B cell (primary cell): Measurements from ENCODE around the gene PRMT6.
"Not testable (repeated sequence)": the region's sequence is repeated elsewhere in the genome, so short reads cannot be mapped to it uniquely, and the experiment has no call there.

Source experiments
- EZH2 ChIP-seq: IDR thresholded peaks from 2 replicates; pipeline ENCODE4 v1.6.1; 2012; ENCODE audit warnings: borderline replicate concordance, low read depth, mild to moderate bottlenecking, moderate library complexity, low read length; ENCODE audit not compliant: insufficient read depth, poor library complexity, severe bottlenecking
- TF ChIP-seq, protein P1 (sequence below): fragments of 200-600 bp; IDR thresholded peaks from one replicate; pipeline ENCODE4 v1.8.0; 2022; ENCODE audit warnings: antibody characterized with exemption, mild to moderate bottlenecking

DNA sequence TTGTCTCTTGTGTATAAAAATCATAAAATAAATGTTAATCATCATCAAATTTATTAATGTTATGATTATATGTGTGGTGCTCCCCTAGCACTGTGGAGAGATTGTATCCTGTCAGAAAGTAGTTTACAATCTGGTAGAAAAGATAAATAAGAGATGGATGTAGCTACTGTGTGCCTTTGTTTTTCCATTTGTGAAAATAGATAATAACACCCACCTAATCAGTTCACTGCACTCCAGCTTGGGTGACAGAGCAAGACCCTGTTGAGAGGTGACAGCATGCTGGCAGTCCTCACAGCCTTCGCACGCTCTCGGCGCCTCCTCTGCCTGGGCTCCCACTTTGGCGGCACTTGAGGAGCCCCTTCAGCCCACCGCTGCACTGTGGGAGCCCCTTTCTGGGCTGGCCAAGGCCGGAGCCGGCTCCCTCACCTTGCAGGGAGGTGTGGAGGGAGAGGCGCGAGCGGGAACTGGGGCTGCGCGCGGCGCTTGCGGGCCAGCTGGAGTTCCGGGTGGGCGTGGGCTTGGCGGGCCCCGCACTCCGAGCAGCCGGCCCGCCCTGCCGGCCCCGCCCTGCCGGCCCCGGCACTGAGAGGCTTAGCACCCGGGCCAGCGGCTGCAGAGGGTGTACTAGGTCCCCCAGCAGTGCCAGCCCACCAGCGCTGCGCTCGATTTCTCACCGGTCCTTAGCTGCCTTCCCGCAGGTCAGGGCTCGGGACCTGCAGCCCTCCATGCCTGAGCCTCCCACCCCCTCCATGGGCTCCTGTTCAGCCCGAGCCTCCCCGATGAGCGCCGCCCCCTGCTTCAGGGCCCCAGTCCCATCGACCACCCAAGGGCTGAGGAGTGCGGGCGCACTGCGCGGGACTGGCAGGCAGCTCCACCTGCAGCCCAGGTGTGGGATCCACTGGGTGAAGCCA is 11.9 kb upstream of the PRMT6 start:
- TF ChIP-seq, protein P1, sequence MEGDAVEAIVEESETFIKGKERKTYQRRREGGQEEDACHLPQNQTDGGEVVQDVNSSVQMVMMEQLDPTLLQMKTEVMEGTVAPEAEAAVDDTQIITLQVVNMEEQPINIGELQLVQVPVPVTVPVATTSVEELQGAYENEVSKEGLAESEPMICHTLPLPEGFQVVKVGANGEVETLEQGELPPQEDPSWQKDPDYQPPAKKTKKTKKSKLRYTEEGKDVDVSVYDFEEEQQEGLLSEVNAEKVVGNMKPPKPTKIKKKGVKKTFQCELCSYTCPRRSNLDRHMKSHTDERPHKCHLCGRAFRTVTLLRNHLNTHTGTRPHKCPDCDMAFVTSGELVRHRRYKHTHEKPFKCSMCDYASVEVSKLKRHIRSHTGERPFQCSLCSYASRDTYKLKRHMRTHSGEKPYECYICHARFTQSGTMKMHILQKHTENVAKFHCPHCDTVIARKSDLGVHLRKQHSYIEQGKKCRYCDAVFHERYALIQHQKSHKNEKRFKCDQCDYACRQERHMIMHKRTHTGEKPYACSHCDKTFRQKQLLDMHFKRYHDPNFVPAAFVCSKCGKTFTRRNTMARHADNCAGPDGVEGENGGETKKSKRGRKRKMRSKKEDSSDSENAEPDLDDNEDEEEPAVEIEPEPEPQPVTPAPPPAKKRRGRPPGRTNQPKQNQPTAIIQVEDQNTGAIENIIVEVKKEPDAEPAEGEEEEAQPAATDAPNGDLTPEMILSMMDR, result not testable (repeated sequence)
- TF ChIP-seq EZH2, result not testable (repeated sequence)
